ENCODE results near the gene GSK3A. TPM values are rescaled to one million over a fixed set of nuclear protein-coding genes. Genes with fewer than 3 reads are reported as not detected.

Gene GSK3A
- total RNA-seq, 1 donor from 2014 or later: 54.4 TPM

GRCh38 chr19:42280815-42281145 lies 38.4 kb upstream of the GSK3A start:
- Mint-ChIP-seq H3K36me3 (ENCODE audit: low read depth, unreplicated experiment) (peaks cover 14% of the 10 kb centered on the region), H3K4me3 (ENCODE audit: unreplicated experiment) (no peak overlapping the region), H3K27me3 (ENCODE audit: unreplicated experiment) (peaks cover 10% of the 10 kb centered on the region), H3K9me3 (ENCODE audit: unreplicated experiment) (no peaks in the 10 kb centered on the region), H3K27ac (ENCODE audit: unreplicated experiment) (no peak overlapping the region), H3K4me1 (ENCODE audit: unreplicated experiment) (peaks cover 45% of the 10 kb centered on the region)
- TF ChIP-seq CTCF (IDR thresholded peaks at IDR 0.05; ENCODE audit: unreplicated experiment): no peak
- no peak for DNase-seq (ENCODE audit: low spot score)

- DNase-seq (ENCODE audit: low spot score): peak; percentile 80
- Mint-ChIP-seq H3K27ac (ENCODE audit: unreplicated experiment) (no peak overlapping the region), H3K4me3 (ENCODE audit: unreplicated experiment) (peak overlapping the region; percentile 94), H3K36me3 (ENCODE audit: low read depth, unreplicated experiment) (peaks cover 15% of the 10 kb centered on the region), H3K9me3 (ENCODE audit: unreplicated experiment) (no peaks in the 10 kb centered on the region), H3K4me1 (ENCODE audit: unreplicated experiment) (peaks cover 39% of the 10 kb centered on the region), H3K27me3 (ENCODE audit: unreplicated experiment) (peaks cover 9% of the 10 kb centered on the region)
- TF ChIP-seq CTCF (IDR thresholded peaks at IDR 0.05; ENCODE audit: unreplicated experiment): peak; percentile 84
Measured at GRCh38 chr19:42279902-42280814, 37.8 kb upstream of the GSK3A start.

- peaks cover 9% of the 10 kb centered on the region for H3K27me3 Mint-ChIP-seq (ENCODE audit: unreplicated experiment)
- peak overlapping the region; percentile 89 for H3K27ac Mint-ChIP-seq (ENCODE audit: unreplicated experiment)
- no peaks in the 10 kb centered on the region for H3K9me3 Mint-ChIP-seq (ENCODE audit: unreplicated experiment)
- no peak for DNase-seq (ENCODE audit: low spot score)
- peak overlapping the region; percentile 94 for H3K4me3 Mint-ChIP-seq (ENCODE audit: unreplicated experiment)
- TF ChIP-seq CTCF (IDR thresholded peaks at IDR 0.05; ENCODE audit: unreplicated experiment): no peak
- H3K36me3 Mint-ChIP-seq (ENCODE audit: low read depth, unreplicated experiment): peaks cover 22% of the 10 kb centered on the region
- H3K4me1 Mint-ChIP-seq (ENCODE audit: unreplicated experiment): peaks cover 38% of the 10 kb centered on the region
Measured at GRCh38 chr19:42279155-42279901, 36.9 kb upstream of the GSK3A start.

GRCh38 chr19:42278452-42279154 lies 36.2 kb upstream of the GSK3A start:
- peaks cover 9% of the 10 kb centered on the region for H3K27me3 Mint-ChIP-seq (ENCODE audit: unreplicated experiment)
- TF ChIP-seq CTCF (IDR thresholded peaks at IDR 0.05; ENCODE audit: unreplicated experiment): no peak
- no peaks in the 10 kb centered on the region for H3K9me3 Mint-ChIP-seq (ENCODE audit: unreplicated experiment)
- peaks cover 22% of the 10 kb centered on the region for H3K36me3 Mint-ChIP-seq (ENCODE audit: low read depth, unreplicated experiment)
- H3K4me3 Mint-ChIP-seq (ENCODE audit: unreplicated experiment): peak overlapping the region; percentile 94
- no peak for DNase-seq (ENCODE audit: low spot score)
- H3K4me1 Mint-ChIP-seq (ENCODE audit: unreplicated experiment): peaks cover 38% of the 10 kb centered on the region
- H3K27ac Mint-ChIP-seq (ENCODE audit: unreplicated experiment): peak overlapping the region; percentile 89
